ENCODE results near the gene MAPK8IP2.

DNA sequence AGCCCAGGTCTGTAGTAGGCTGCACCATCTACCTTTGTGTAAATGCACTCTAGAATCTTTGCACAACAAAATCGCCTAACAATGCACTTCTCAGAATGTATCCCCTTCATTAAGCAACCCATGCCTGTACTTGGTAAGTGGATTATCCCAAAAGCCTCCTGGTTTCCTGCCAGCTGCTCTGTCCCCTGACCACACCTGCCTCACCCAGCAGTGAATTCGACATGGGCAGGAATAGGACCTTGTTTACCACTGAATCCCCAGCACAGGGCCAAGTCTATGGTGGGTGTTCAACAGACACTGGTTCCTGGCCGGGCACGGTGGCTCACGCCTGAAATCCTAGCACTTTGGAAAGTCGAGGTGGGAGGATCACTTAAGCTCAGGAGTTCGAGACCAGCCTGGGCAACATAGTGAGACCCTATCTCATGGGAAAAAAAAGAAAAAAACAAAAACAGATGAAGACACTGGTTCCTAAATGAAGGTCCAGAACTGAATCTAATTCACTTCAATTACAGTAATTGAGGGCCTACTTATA lies 32.8 kb upstream of the MAPK8IP2 start:
- TF ChIP-seq, protein P1, sequence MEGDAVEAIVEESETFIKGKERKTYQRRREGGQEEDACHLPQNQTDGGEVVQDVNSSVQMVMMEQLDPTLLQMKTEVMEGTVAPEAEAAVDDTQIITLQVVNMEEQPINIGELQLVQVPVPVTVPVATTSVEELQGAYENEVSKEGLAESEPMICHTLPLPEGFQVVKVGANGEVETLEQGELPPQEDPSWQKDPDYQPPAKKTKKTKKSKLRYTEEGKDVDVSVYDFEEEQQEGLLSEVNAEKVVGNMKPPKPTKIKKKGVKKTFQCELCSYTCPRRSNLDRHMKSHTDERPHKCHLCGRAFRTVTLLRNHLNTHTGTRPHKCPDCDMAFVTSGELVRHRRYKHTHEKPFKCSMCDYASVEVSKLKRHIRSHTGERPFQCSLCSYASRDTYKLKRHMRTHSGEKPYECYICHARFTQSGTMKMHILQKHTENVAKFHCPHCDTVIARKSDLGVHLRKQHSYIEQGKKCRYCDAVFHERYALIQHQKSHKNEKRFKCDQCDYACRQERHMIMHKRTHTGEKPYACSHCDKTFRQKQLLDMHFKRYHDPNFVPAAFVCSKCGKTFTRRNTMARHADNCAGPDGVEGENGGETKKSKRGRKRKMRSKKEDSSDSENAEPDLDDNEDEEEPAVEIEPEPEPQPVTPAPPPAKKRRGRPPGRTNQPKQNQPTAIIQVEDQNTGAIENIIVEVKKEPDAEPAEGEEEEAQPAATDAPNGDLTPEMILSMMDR (IDR thresholded peaks at IDR 0.05; ENCODE audit: borderline replicate concordance, extremely low read depth, low read length, poor library complexity, severe bottlenecking): no peak
- TF ChIP-seq EZH2 (IDR thresholded peaks at IDR 0.05; ENCODE audit: borderline replicate concordance, low read depth, low read length, severe bottlenecking): no peak

Measured in DND-41 (cell line).